ENCODE data around the gene KLHL29.

The KLHL29 gene

GRCh38 chr2:23574919-23575654, 190.1 kb downstream of the KLHL29 start:
- no peak for TF ChIP-seq CTCF (IDR thresholded peaks at IDR 0.05; ENCODE audit: low read depth, low read length, missing control alignments)
- no peak overlapping the region for H3K4me3 ChIP-seq (ENCODE audit: low read depth, low read length)
- DNase-seq (ENCODE audit: low read depth) = no peak
- in situ Hi-C loops (cut with HindIII; ENCODE audit: low sequenced_read_pairs) = no loop called here

GRCh38 chr2:23578964-23579671, 194.1 kb downstream of the KLHL29 start:
- in situ Hi-C loops (cut with HindIII; ENCODE audit: low sequenced_read_pairs) = no loop called here
- no peak for TF ChIP-seq CTCF (IDR thresholded peaks at IDR 0.05; ENCODE audit: low read depth, low read length, missing control alignments)
- no peak overlapping the region for H3K4me3 ChIP-seq (ENCODE audit: low read depth, low read length)
- no peak for DNase-seq (ENCODE audit: low read depth)

- DNase-seq (ENCODE audit: low read depth) = no peak
- H3K4me3 ChIP-seq (ENCODE audit: low read depth, low read length) = no peak overlapping the region
- in situ Hi-C loops (cut with HindIII; ENCODE audit: low sequenced_read_pairs) = no loop called here
- TF ChIP-seq CTCF (IDR thresholded peaks at IDR 0.05; ENCODE audit: low read depth, low read length, missing control alignments) = no peak
Observed at GRCh38 chr2:23579674-23580073, 194.7 kb downstream of the KLHL29 start.

DNA sequence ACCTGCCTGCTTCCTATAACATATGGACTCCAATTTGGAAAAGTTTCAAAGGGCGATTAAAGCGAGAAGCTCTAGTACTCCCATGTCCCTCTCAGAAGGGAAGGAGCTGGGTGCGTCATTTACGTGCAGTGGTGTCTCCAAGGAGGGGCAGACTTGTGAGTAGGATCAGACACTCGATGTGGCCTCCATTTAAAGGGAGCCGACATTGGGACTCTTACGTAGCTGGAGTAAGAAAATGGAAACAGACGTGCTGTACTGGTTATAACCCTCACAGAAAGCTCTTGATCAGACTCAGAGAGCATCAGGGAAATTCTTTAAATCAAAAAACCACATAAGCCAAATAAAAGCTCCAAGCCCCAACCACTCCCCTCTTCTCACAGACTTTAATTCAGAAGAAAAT, 198.5 kb downstream of the KLHL29 start:
- H3K4me3 ChIP-seq (ENCODE audit: low read depth, low read length) = no peak overlapping the region
- no peak for TF ChIP-seq CTCF (IDR thresholded peaks at IDR 0.05; ENCODE audit: low read depth, low read length, missing control alignments)
- no peak for DNase-seq (ENCODE audit: low read depth)
- in situ Hi-C loops (cut with HindIII; ENCODE audit: low sequenced_read_pairs) = no loop called here

DNA sequence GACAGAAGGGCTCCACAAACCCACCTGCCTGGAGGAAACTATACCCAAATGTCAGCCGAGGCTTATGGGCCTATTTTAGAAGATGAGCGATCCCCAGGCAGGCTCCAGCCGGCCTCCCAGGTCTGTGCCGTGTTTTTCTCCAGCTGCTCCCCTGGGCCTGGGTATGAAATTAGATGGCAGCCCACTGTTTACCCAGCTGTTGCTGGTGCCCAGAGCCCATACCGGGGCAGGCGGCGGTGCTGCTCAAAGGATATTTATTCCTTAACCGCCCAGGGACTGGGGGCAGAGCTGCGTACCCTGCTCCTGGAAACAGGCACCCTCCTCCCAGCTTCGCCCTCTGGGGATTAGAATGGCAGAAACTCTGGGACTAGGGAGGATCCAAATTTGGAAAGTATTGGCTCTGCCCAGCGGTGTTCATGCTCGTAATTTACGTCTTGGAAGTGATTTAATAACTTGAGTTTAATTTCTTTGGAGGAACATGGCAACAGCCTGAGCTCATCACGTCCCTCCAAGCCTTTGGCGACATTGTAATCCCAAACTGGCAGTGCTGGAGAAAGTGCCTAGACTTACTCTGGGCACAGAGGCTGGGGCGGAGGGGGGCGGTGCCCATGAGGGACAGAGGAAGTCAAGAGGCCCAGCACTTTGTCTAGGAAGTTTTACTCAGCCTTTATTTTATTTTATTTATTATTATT, 199.2 kb downstream of the KLHL29 start:
- no peak overlapping the region for H3K4me3 ChIP-seq (ENCODE audit: low read depth, low read length)
- in situ Hi-C loops (cut with HindIII; ENCODE audit: low sequenced_read_pairs) = no loop called here
- no peak for DNase-seq (ENCODE audit: low read depth)
- TF ChIP-seq CTCF (IDR thresholded peaks at IDR 0.05; ENCODE audit: low read depth, low read length, missing control alignments) = no peak

- in situ Hi-C loops (cut with HindIII; ENCODE audit: low sequenced_read_pairs) = no loop called here
- TF ChIP-seq CTCF (IDR thresholded peaks at IDR 0.05; ENCODE audit: low read depth, low read length, missing control alignments) = no peak
- H3K4me3 ChIP-seq (ENCODE audit: low read depth, low read length) = no peak overlapping the region
- DNase-seq (ENCODE audit: low read depth) = no peak
Observed at GRCh38 chr2:23585273-23586170, 200.5 kb downstream of the KLHL29 start.
